ENCODE measurements around the gene UTS2R.

The UTS2R gene

GRCh38 chr17:82416264-82416663, 44.7 kb downstream of the UTS2R start:
- Histone ChIP-seq H3K4me1 (ENCODE audit: control extremely low read depth in 1 of 4, control insufficient read depth in 4 of 4, insufficient read depth in 4 of 4, low read length in 3 of 4) (peaks cover 13 to 29% (median 18%) of the 10 kb centered on the region in 4 experiments), H3K27me3 (replicated peaks in 2 of 5; ENCODE audit: control insufficient read depth in 4 of 5, insufficient read depth in 5 of 5, low read length in 4 of 5) (no peaks in the 10 kb centered on the region), H3K4me3 (ENCODE audit: control insufficient read depth in 1 of 7, extremely low read depth in 1 of 7, insufficient read depth in 4 of 7, low read depth in 2 of 7, low read length in 6 of 7) (no peak overlapping the region), H3K9me3 (ENCODE audit: control extremely low read depth in 1 of 5, control insufficient read depth in 4 of 5, insufficient read depth in 2 of 5, low read depth in 1 of 5, low read length in 4 of 5) (no peaks in the 10 kb centered on the region), H3K27ac (ENCODE audit: insufficient read depth in 1 of 2, low read depth in 1 of 2, low read length in 2 of 2, poor library complexity in 1 of 2, severe bottlenecking in 2 of 2) (no peak overlapping the region), H3K36me3 (ENCODE audit: control insufficient read depth in 4 of 4, insufficient read depth in 4 of 4, low read length in 3 of 4) (peaks cover 4 to 15% (median 10%) of the 10 kb centered on the region in 4 experiments)
- POLR2A ChIA-PET = no interaction called here
- no CpG with 5 or more reads among the region's 4 CpGs for WGBS (ENCODE audit: insufficient coverage)
- DNase-seq = no peak
- CTCF ChIA-PET = interaction anchor here (0.7 to 2.8 kb wide), 5 partner anchors 33 to 181 kb away, joined by 3 to 22 read pairs (median 3); no protein-coding TSS in a partner anchor

- Histone ChIP-seq H3K9me3 (ENCODE audit: control extremely low read depth in 1 of 5, control insufficient read depth in 4 of 5, insufficient read depth in 2 of 5, low read depth in 1 of 5, low read length in 4 of 5) (no peaks in the 10 kb centered on the region), H3K27ac (ENCODE audit: insufficient read depth in 1 of 2, low read depth in 1 of 2, low read length in 2 of 2, poor library complexity in 1 of 2, severe bottlenecking in 2 of 2) (no peak overlapping the region), H3K4me3 (ENCODE audit: control insufficient read depth in 1 of 7, extremely low read depth in 1 of 7, insufficient read depth in 4 of 7, low read depth in 2 of 7, low read length in 6 of 7) (no peak overlapping the region), H3K36me3 (ENCODE audit: control insufficient read depth in 4 of 4, insufficient read depth in 4 of 4, low read length in 3 of 4) (peaks cover 4 to 17% (median 11%) of the 10 kb centered on the region in 4 experiments), H3K27me3 (replicated peaks in 2 of 5; ENCODE audit: control insufficient read depth in 4 of 5, insufficient read depth in 5 of 5, low read length in 4 of 5) (no peaks in the 10 kb centered on the region), H3K4me1 (ENCODE audit: control extremely low read depth in 1 of 4, control insufficient read depth in 4 of 4, insufficient read depth in 4 of 4, low read length in 3 of 4) (peaks cover 13 to 29% (median 18%) of the 10 kb centered on the region in 4 experiments)
- ChIA-PET CTCF (interaction anchor here (0.6 to 2.8 kb wide), 6 partner anchors 20 to 181 kb away, joined by 3 to 22 read pairs (median 3); no protein-coding TSS in a partner anchor), POLR2A (no interaction called here)
- WGBS (ENCODE audit: insufficient coverage) = no CpG with 5 or more reads among the region's 6 CpGs
- peak in 2 of 3 donors; percentile 44 to 46 for DNase-seq
Observed at GRCh38 chr17:82416771-82417170, 45.2 kb downstream of the UTS2R start.

- Histone ChIP-seq H3K27me3 (replicated peaks in 2 of 5; ENCODE audit: control insufficient read depth in 4 of 5, insufficient read depth in 5 of 5, low read length in 4 of 5) (no peaks in the 10 kb centered on the region), H3K4me3 (ENCODE audit: control insufficient read depth in 1 of 7, extremely low read depth in 1 of 7, insufficient read depth in 4 of 7, low read depth in 2 of 7, low read length in 6 of 7) (peak within 1 kb of the TSS; percentile 82 to 96 (median 94)), H3K4me1 (ENCODE audit: control extremely low read depth in 1 of 4, control insufficient read depth in 4 of 4, insufficient read depth in 4 of 4, low read length in 3 of 4) (peaks cover 13 to 29% (median 18%) of the 10 kb centered on the region in 4 experiments), H3K27ac (ENCODE audit: insufficient read depth in 1 of 2, low read depth in 1 of 2, low read length in 2 of 2, poor library complexity in 1 of 2, severe bottlenecking in 2 of 2) (peak within 1 kb of the TSS; percentile 33 to 82), H3K9me3 (ENCODE audit: control extremely low read depth in 1 of 5, control insufficient read depth in 4 of 5, insufficient read depth in 2 of 5, low read depth in 1 of 5, low read length in 4 of 5) (peaks cover 0 to 4% (median 0%) of the 10 kb centered on the region in 5 experiments), H3K36me3 (ENCODE audit: control insufficient read depth in 4 of 4, insufficient read depth in 4 of 4, low read length in 3 of 4) (peaks cover 3 to 24% (median 10%) of the 10 kb centered on the region in 4 experiments)
- ChIA-PET POLR2A (interaction anchor here (0.6 to 0.8 kb wide), 2 partner anchors 55 to 101 kb away, joined by 3 to 5 read pairs; partner anchors contain the start of gene FOXK2), CTCF (interaction anchor here (0.6 to 2.8 kb wide), 12 partner anchors 16 to 183 kb away, joined by 3 to 22 read pairs (median 3); no protein-coding TSS in a partner anchor)
- peak; percentile 80 to 91 (median 89) for DNase-seq
- WGBS (ENCODE audit: insufficient coverage) = 2% methylated on average over 78 of the region's 108 CpGs
Observed at GRCh38 chr17:82418001-82418986, 46.7 kb downstream of the UTS2R start, which contains the start of the genes HEXD and OGFOD3. TSS of gene HEXD (plus strand) at chr17:82418347. CDS start at chr17:82419800, 1,453 bp downstream. TSS of gene OGFOD3 (minus strand) at chr17:82418586. CDS start at chr17:82418485, 101 bp downstream.

- H3K27ac ChIP-seq (ENCODE audit: insufficient read depth in 1 of 2, low read depth in 1 of 2, low read length in 2 of 2, poor library complexity in 1 of 2, severe bottlenecking in 2 of 2) = peak overlapping the region in 1 of 2 experiments; percentile 82
- H3K27me3 ChIP-seq (replicated peaks in 2 of 5; ENCODE audit: control insufficient read depth in 4 of 5, insufficient read depth in 5 of 5, low read length in 4 of 5) = no peaks in the 10 kb centered on the region
- CTCF ChIA-PET = interaction anchor here (0.6 to 1.8 kb wide), 10 partner anchors 9 to 121 kb away, joined by 3 to 8 read pairs (median 4); no protein-coding TSS in a partner anchor
- peaks cover 2 to 27% (median 6%) of the 10 kb centered on the region in 4 experiments for H3K36me3 ChIP-seq (ENCODE audit: control insufficient read depth in 4 of 4, insufficient read depth in 4 of 4, low read length in 3 of 4)
- DNase-seq = peak in 2 of 3 donors; percentile 53 to 55
- H3K4me1 ChIP-seq (ENCODE audit: control extremely low read depth in 1 of 4, control insufficient read depth in 4 of 4, insufficient read depth in 4 of 4, low read length in 3 of 4) = peaks cover 13 to 26% (median 17%) of the 10 kb centered on the region in 4 experiments
- peak overlapping the region in 6 of 7 experiments; percentile 82 to 95 (median 94) for H3K4me3 ChIP-seq (ENCODE audit: control insufficient read depth in 1 of 7, extremely low read depth in 1 of 7, insufficient read depth in 4 of 7, low read depth in 2 of 7, low read length in 6 of 7)
- WGBS (ENCODE audit: insufficient coverage) = 29% methylated on average over 2 of the region's 2 CpGs
- H3K9me3 ChIP-seq (ENCODE audit: control extremely low read depth in 1 of 5, control insufficient read depth in 4 of 5, insufficient read depth in 2 of 5, low read depth in 1 of 5, low read length in 4 of 5) = peaks cover 0 to 4% (median 0%) of the 10 kb centered on the region in 5 experiments
- POLR2A ChIA-PET = no interaction called here
Observed at GRCh38 chr17:82419540-82419939, 48.0 kb downstream of the UTS2R start.

GRCh38 chr17:82424001-82424862, 52.7 kb downstream of the UTS2R start:
- peaks cover 2 to 24% (median 6%) of the 10 kb centered on the region in 4 experiments for H3K36me3 ChIP-seq (ENCODE audit: control insufficient read depth in 4 of 4, insufficient read depth in 4 of 4, low read length in 3 of 4)

GRCh38 chr17:82424863-82425159, 53.2 kb downstream of the UTS2R start:
- H3K4me3 ChIP-seq (ENCODE audit: control insufficient read depth in 1 of 7, extremely low read depth in 1 of 7, insufficient read depth in 4 of 7, low read depth in 2 of 7, low read length in 6 of 7) = no peak overlapping the region
- no peak overlapping the region for H3K27ac ChIP-seq (ENCODE audit: insufficient read depth in 1 of 2, low read depth in 1 of 2, low read length in 2 of 2, poor library complexity in 1 of 2, severe bottlenecking in 2 of 2)
- CTCF ChIA-PET = interaction anchor here (1.0 to 1.1 kb wide), 2 partner anchors 37 to 73 kb away, joined by 3 read pairs; no protein-coding TSS in a partner anchor
- peaks cover 2 to 30% (median 8%) of the 10 kb centered on the region in 4 experiments for H3K36me3 ChIP-seq (ENCODE audit: control insufficient read depth in 4 of 4, insufficient read depth in 4 of 4, low read length in 3 of 4)
- H3K27me3 ChIP-seq (replicated peaks in 2 of 5; ENCODE audit: control insufficient read depth in 4 of 5, insufficient read depth in 5 of 5, low read length in 4 of 5) = no peaks in the 10 kb centered on the region
- WGBS (ENCODE audit: insufficient coverage) = 100% methylated on average over 2 of the region's 2 CpGs
- no peak for DNase-seq
- peaks cover 1 to 18% (median 10%) of the 10 kb centered on the region in 4 experiments for H3K4me1 ChIP-seq (ENCODE audit: control extremely low read depth in 1 of 4, control insufficient read depth in 4 of 4, insufficient read depth in 4 of 4, low read length in 3 of 4)
- peaks cover 0 to 4% (median 0%) of the 10 kb centered on the region in 5 experiments for H3K9me3 ChIP-seq (ENCODE audit: control extremely low read depth in 1 of 5, control insufficient read depth in 4 of 5, insufficient read depth in 2 of 5, low read depth in 1 of 5, low read length in 4 of 5)
- POLR2A ChIA-PET = no interaction called here

More at GRCh38 chr17:82424001-82424862, 52.7 kb downstream of the UTS2R start:
- Histone ChIP-seq H3K4me3 (ENCODE audit: control insufficient read depth in 1 of 7, extremely low read depth in 1 of 7, insufficient read depth in 4 of 7, low read depth in 2 of 7, low read length in 6 of 7) (no peak overlapping the region), H3K27ac (ENCODE audit: insufficient read depth in 1 of 2, low read depth in 1 of 2, low read length in 2 of 2, poor library complexity in 1 of 2, severe bottlenecking in 2 of 2) (no peak overlapping the region), H3K4me1 (ENCODE audit: control extremely low read depth in 1 of 4, control insufficient read depth in 4 of 4, insufficient read depth in 4 of 4, low read length in 3 of 4) (peaks cover 7 to 19% (median 13%) of the 10 kb centered on the region in 4 experiments), H3K9me3 (ENCODE audit: control extremely low read depth in 1 of 5, control insufficient read depth in 4 of 5, insufficient read depth in 2 of 5, low read depth in 1 of 5, low read length in 4 of 5) (peaks cover 0 to 4% (median 0%) of the 10 kb centered on the region in 5 experiments), H3K27me3 (replicated peaks in 2 of 5; ENCODE audit: control insufficient read depth in 4 of 5, insufficient read depth in 5 of 5, low read length in 4 of 5) (no peaks in the 10 kb centered on the region)
- DNase-seq = peak; percentile 63 to 81 (median 76)
- 93% methylated on average over 21 of the region's 25 CpGs for WGBS (ENCODE audit: insufficient coverage)
- ChIA-PET CTCF (interaction anchor here (1.0 to 1.1 kb wide), 2 partner anchors 36 to 73 kb away, joined by 3 read pairs; no protein-coding TSS in a partner anchor), POLR2A (no interaction called here)

All from common myeloid progenitor, CD34-positive (primary cell).